Bone marrow (tissue), 2 donors: Measurements from ENCODE around the gene TBC1D21.

ENCODE experiments used
- DNase-seq, 2 donors: peaks; one replicate each; lab custom pipeline; 2025; lab: John Stamatoyannopoulos, UW

Gene TBC1D21

GRCh38 chr15:73862276-73862675 lies 11.1 kb upstream of the TBC1D21 start:
- no peak for DNase-seq

DNA sequence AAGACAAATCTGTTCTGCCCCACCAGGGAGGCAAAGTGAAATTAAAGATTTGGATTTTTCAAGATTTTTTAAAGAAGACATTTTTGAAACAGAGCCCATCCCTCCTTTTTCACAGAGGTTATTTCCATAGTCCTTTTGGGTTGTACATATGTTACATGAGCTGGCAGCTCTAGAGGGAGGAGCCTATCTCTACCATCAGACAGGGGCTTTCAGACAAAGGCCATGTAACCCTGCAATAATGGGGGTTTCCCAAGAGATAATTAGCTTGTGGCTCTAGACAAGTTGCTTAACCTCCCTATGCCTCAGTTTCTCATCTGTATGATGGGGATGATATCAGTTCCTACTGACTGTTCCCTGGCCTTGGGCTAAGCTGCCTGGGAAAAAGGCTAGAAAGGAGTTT lies 8.0 kb upstream of the TBC1D21 start:
- DNase-seq = no peak

GRCh38 chr15:73865904-73866303 lies 7.5 kb upstream of the TBC1D21 start:
- no peak for DNase-seq

DNA sequence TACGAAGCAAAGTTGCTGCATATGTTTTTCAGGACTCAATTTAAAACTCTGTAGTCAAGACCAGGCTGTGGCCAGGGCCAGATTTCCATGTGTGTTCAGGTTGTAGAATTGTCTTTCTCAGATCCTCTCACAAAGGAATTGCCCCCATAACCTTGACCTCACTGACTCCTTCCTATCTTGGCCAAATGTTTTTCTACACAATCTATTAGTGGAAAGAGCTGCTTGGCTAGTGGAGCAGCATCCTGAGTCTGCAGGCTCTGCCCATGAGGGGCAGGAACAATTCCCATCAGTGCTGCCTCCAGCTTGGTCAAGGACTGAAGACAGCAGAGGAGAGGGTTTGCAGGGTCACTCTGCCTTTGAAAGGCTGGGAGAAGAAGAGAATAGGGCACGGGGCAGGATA lies 6.9 kb upstream of the TBC1D21 start:
- no peak for DNase-seq

- no peak for DNase-seq
Measured at GRCh38 chr15:73866881-73867410, 6.4 kb upstream of the TBC1D21 start.

DNA sequence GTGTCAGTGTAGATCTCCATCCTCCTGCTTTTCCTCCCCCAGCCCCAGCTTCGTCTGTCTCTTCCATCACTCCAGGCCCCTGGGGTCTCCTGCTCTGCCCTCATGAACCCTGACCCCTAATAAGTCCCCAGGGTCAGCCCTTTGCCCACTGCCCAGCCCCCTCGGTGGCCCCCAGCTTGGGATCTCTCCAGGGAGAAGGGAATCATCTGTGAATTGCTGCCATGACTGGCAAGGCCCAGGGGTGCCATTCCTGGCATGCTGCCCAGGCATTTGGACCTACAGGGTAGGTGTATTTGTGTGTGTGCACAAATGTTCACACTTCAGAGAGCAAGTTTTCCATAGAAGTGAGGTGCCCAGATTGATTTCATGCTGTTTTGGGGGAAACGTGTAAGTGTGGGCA lies 5.9 kb upstream of the TBC1D21 start:
- DNase-seq = no peak

DNA sequence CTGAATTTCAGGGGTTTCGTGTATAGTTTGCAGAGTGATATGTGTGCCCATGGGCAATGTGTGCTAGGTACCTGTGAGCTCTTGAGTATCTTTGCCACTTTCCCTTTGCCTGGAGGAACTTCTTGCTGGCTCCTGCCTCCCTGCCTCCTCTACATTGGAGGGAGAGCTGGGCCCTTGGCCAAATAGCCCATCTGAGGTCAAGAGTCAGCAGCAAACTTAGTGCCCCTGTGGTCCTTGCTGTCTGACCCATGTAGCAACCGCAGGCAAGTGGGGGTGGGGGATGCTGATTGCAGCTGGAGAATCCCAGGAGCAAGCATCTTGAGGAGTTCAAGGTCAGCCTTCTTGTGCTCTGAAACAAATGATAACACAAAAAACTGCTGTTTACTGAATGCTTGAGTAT lies 5.4 kb upstream of the TBC1D21 start:
- DNase-seq = no peak

- no peak for DNase-seq
Measured at GRCh38 chr15:73869216-73869995, 4.0 kb upstream of the TBC1D21 start.

DNA sequence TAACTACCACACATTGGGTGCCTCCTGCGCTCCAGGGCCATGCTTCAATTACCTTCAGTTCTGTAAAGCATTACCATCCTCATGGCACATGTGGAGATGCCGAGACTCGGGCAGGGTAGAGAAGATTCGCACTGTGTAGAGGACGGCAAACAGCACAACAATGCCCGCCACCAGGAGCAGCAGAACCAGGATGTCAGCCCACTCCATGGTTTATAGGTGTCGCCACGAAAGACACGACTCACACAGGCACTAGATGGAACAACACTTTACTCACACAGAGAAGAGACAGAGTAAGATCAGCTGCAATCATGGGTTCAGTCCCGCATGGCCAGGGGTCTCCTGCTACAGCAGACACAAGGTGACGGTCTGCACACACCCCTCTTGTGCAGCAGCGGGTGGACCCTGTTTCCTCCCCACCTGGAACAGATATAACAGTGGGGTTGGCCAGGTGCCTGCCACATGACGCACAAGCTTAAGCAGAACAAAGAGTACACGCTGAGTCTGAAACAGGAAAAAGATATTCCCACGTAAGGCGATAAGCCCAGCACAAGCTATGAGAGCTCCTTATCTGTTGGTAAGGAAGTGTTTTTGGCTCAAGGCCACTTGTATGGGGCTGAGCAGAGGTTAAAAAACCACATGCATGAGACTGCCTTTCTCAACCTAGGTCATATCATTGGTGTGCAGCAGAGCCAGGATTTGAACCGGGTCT lies 2.5 kb upstream of the TBC1D21 start:
- no peak for DNase-seq

GRCh38 chr15:73872346-73872745 lies 1.0 kb upstream of the TBC1D21 start:
- no peak for DNase-seq

DNA sequence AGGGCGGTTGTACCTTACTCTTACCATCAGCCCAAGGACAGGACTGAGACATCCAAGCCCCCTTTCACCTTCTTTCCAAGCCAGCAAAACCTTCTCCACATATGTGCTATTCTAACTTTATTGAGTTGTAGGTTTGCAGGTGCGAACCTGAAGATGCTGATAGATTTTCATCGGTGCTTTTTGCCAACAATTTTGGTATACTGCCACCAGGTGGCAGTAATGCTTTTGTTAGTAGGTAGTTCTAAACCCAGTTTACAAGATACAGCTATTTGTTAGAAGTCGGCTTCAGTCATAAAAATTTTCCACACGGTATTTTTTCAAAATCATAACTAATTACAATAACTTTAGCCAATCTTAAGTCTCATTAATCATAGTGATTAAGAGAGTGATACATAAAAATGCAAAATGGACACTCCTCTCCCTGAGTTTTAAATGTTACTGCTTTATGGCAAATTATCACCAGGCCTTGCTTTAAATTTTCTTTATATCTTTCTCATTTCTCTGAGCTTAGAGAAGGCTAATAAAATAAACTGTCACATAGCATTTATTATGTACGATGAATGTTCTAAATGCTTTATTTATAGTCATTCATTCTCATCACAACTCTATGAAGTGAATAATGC lies 636 bp downstream of the TBC1D21 start:
- DNase-seq = peak in 1 of 2 donors; percentile 35

GRCh38 chr15:73879426-73879825 lies 6.1 kb downstream of the TBC1D21 start:
- DNase-seq = no peak

DNA sequence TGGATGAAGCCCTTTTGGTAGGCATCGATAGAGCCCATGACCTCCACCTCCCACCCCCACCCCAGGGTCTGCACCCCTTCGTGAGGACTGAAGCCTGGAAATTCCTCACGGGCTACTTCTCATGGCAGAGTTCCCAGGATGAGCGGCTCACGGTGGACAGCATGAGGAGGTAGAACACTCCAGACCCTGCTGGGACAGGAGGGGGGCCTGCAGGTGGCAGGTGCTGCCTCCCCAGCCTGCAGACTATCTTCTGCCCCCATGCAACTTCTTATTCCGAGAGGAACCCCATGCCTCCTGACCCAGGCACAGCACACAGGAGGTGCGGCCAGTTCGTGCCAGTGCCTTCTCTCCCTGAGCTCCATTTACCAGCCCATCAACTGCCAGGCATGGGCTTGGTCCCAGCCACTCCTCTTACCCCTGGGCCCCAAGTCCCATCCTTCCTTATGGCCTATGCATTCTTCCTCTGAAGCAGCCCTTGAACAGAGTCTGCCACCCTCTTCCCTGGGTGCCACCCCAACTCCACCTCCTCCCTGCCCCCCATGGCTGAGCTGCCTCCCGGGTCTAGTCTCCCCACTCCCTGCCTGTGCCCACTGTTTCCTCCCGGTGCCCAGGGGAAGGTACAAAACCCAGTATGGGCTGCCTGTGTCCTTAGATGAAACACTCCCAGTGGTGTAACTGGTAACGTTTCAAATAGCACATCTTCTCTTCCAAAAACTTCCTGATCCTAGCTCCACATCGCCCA lies 8.4 kb downstream of the TBC1D21 start:
- no peak for DNase-seq

DNA sequence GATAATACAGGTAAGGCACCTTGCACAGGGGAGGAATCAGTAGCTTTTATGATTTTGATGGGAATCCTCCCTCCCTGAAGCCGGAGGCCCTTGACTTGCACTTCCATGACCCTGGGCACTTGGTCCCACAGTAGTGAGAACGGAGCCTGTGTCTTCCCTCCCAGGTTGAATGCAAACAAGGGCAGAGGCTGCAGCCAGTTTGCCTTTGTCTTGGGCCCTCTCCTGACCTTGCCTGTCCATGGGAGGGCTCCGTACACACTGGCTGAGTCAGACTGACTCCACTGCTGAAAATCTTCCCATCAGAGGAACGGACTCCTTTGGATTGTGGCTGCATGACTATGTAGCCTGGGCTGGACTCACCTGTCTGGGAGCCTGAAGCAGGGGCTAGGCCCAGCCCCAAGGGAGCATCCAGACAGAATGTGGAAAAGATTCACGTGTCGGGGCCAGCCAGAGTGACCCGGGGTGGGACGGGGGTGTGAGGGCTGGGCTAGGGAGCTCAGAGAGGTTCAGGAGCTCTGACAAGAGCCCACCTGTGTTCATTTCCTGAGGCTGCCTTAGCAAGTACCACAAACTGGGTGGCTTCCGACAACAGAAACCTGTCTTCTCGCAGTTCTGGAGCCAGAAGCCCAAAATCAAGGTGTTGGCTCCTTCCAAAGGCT lies 9.5 kb downstream of the TBC1D21 start:
- no peak for DNase-seq

- no peak for DNase-seq
Measured at GRCh38 chr15:73884159-73884558, 10.8 kb downstream of the TBC1D21 start.

DNA sequence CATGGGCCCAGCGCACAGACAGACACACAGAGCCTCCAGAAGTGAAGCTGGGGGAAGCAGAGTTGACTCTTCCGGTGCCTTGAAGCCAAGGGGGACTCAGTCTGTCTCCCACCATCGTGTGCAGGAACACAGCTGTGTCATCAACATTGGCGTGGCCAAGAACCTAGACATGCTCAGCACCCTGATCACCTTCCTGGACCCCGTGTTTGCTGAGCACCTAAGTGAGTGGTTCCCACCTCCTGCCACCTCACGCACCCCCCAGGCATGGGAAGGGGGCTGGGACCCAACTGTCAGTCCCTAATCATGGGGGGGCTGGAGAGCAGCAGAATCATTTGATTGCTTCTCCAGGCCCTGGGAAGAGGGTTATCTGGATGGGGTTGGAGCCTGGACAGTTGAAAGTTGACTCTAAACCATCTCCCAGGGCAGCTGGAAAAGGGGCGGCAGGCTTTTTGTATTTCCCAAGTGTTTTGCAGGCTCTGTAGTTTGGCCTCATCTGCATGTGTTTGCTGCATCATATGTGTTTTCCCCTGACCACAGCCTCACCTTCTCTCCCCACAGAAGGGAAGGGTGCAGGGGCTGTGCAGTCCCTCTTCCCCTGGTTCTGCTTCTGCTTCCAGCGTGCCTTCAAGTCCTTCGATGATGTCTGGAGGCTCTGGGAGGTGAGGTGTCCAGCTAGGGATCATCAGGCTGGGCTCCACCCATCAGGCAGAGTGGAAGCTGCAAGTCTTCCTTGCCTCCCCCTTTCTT lies 12.8 kb downstream of the TBC1D21 start:
- no peak for DNase-seq

- DNase-seq = no peak
Measured at GRCh38 chr15:73886717-73887345, 13.5 kb downstream of the TBC1D21 start.

GRCh38 chr15:73887481-73887880 lies 14.1 kb downstream of the TBC1D21 start:
- DNase-seq = no peak

DNA sequence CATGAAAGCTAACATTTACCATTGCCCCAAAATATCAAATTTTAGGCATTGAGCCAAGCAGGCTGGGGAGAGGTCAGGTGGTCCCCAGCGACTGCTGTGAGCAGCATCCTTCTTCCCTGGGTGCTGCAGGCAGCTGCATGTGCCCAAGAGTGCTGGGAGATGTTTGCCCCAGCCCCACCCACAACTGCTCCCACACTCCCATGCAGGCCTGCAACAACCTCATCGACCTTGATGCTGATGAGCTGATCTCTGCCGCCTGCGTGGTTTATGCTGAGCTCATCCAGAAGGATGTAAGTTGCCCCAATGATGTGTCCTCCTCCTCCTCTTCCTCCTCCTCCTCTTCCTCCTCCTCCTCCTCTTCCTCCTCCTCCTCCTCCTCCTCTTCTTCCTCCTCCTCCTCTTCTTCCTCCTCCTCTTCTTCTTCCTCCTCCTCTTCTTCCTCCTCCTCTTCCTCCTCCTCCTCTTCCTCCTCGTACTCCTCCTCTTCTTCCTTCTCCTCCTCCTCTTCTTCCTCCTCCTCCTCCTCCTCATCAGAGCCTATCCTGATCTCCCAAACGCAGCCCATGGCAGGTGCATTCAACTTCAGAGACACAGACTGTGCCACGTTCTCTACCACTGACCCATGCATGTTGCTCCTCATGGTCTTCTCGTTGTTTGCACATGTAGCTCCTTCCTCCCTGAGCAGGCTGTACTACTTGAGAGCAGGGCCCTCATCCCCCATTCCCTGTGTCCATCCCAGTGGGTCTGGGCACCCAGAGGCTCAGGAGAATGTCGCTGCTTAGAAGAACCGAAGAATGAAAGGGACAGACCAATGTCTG lies 15.1 kb downstream of the TBC1D21 start:
- no peak for DNase-seq
